Heart left ventricle (tissue), 16 donors: Measurements from ENCODE around the gene TNFAIP3. TPM values are rescaled to one million over a fixed set of nuclear protein-coding genes. Genes with fewer than 3 reads are reported as not detected.

Source experiments
- ATAC-seq, 4 donors: fragments of 200-7000 bp; cut with Tn5 transposase; one replicate each; pipeline ENCODE4 v1.9.1; 2020 to 2022; ENCODE audit warnings: moderate library complexity in 4 of 4, mild to moderate bottlenecking in 3 of 4, moderate number of reproducible peaks in 1 of 4
- DNase-seq, 5 donors: peaks; one replicate each; pipeline ENCODE4 v3.0.0-alpha.2; 2020
- H3K27ac ChIP-seq, 12 donors: fragments of 200-600 bp; sonication (generic) in 4 of 12; one replicate each; pipeline versions ENCODE4 v1.5.0 to v1.8.0; 2016 to 2022; ENCODE audit warnings: mild to moderate bottlenecking in 2 of 12
- H3K27me3 ChIP-seq, 9 donors: fragments of 200-600 bp; sonication (generic) in 2 of 9; one replicate each; pipeline versions ENCODE4 v1.5.1 to v1.8.0; 2016 to 2022; ENCODE audit warnings: mild to moderate bottlenecking in 3 of 9
- H3K36me3 ChIP-seq, 9 donors: fragments of 200-600 bp; sonication (generic) in 2 of 9; one replicate each; pipeline versions ENCODE4 v1.5.0 to v1.8.0; 2018 to 2022; ENCODE audit warnings: mild to moderate bottlenecking in 2 of 9
- H3K4me1 ChIP-seq, 12 donors: fragments of 200-600 bp; sonication (generic) in 4 of 12; one replicate each; pipeline versions ENCODE4 v1.5.0 to v1.8.0; 2016 to 2022; ENCODE audit warnings: mild to moderate bottlenecking in 3 of 12
- H3K4me3 ChIP-seq, 12 donors: fragments of 200-600 bp; sonication (generic) in 4 of 12; one replicate each; pipeline versions ENCODE4 v1.5.0 to v1.8.0; 2017 to 2022; ENCODE audit warnings: mild to moderate bottlenecking in 9 of 12, moderate library complexity in 4 of 12
- H3K9me3 ChIP-seq, 12 donors: fragments of 200-600 bp; sonication (generic) in 4 of 12; one replicate each; pipeline versions ENCODE4 v1.5.0 to v1.8.0; 2016 to 2022; ENCODE audit warnings: mild to moderate bottlenecking in 1 of 12
- POLR2A ChIP-seq, 2 donors: fragments of 450-650 bp; IDR thresholded peaks; one replicate each; pipeline ENCODE4 v1.6.1; 2017; ENCODE audit warnings: antibody characterized with exemption in 2 of 2, mild to moderate bottlenecking in 2 of 2, moderate library complexity in 2 of 2
- WGBS, 4 donors: extraction: QIAGEN DNeasy Blood & Tissue Kit in 2 of 4; methylation state at CpG; one replicate each; pipeline versions ENCODE4 v1.1.5 to v1.1.7; 2013 to 2018; 5-methylcytosine and 5-hydroxymethylcytosine counted together
- intact Hi-C, 10 donors: fragments of 100-400 bp; cut with DNase I; formaldehyde crosslinking; loops; one replicate each; pipeline versions ENCODE4 v1.11.1 to v1.14.2; 2022
- polyA plus RNA-seq, 2 donors: library from polyadenylated mRNA; stranded (reverse); fragments of 200-250 nt; gene quantifications; one replicate each; pipeline ENCODE4 v1.2.3, GENCODE V29; 2013
- total RNA-seq, 9 donors: library from RNA; depleted of rRNA in 2 of 9; stranded (reverse); fragments of >200 nt in 2 of 9; fragmentation: NEBNext Ultra II Directional in 3 of 9; extraction: Animal tissue kit (Norgen Biotek cat#: 25700) in 3 of 9; gene quantifications; one replicate each; pipeline versions ENCODE4 v1.1.0 to v1.2.4, GENCODE V29; 2016 to 2023
- TF ChIP-seq, protein P1 (sequence below), 12 donors: fragments of 200-600 bp; sonication (generic) in 4 of 12; IDR thresholded peaks; one replicate each; pipeline versions ENCODE4 v1.5.0 to v1.8.0; 2018 to 2022; ENCODE audit warnings: antibody characterized with exemption in 12 of 12, mild to moderate bottlenecking in 5 of 12
- donor health status: ischemic (EF 13 %, LVEDD 7.1; RV severe dilation, severe dysfunction).
- donor health status: healthy with polysubstance abuse.
- donor health status: DM: no; HTN: yes; CAD: no.
- donor health status: DM: no; HTN: no; CAD: no.
- donor health status: ischemic (EF 25% LVEDD 6.9; RV normal size, moderate dysfunction).
- donor health status: ischemic (EF 25% LVEDD 5.7; RV mildly dilated, moderate dysfunction).
- donor health status: healthy.
- donor health status: DM: yes; HTN: yes; CAD: no.
- donor health status: ischemic (EF 35%, LVEDD 5.7; RV mildly dilated, moderate dysfunction).
- donor health status: nonischemic (EF 11% LVEDD 7.7; RV severe dilation, severe dysfunction).
- donor health status: DM: yes; HTN: yes; CAD: no.
- donor health status: PGD.
- donor health status: ischemic (EF 29% LVEDD 5.4; RV normal size, mild dysfunction).
- donor health status: nonischemic (EF 23%, LVEDD 6.1; RV moderate dilation, normal function).

The TNFAIP3 gene
- total and polyA plus RNA-seq, 11 donors = 3.0 to 33.7 (median 4.7) TPM

DNA sequence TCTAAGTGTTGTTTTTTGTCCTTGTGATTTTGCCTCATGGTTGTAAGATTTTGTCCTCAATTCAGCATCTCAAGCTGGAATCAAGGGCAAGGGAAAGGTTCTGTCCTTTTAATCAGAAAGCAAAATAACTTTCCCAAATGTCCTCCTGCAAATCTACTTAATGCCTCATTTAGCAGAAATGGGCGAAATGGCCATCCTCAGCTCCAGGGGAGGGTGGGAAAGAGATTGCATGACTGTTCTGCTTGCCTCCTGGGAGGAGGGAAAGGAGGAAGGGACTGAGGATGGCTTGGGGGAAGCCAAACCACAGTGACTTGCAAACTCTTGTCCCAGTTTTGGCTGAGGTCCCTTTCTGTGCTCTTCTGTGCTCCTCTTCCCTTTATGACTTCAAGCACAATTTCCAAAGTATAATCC is 43.4 kb downstream of the TNFAIP3 start:
- peaks cover 0 to 38% (median 0%) of the 10 kb centered on the region in 12 donors for H3K4me1 ChIP-seq
- peaks cover 0 to 15% (median 5%) of the 10 kb centered on the region in 12 donors for H3K9me3 ChIP-seq
- 41 to 52% (median 46%) methylated on average over 1 of the region's 1 CpG for WGBS, 4 donors
- intact Hi-C loops = no loop called here
- no peaks in the 10 kb centered on the region for H3K27me3 ChIP-seq
- no peaks in the 10 kb centered on the region for H3K36me3 ChIP-seq
- ATAC-seq (peak; percentile 15 to 83 (median 75)), DNase-seq (peak in 4 of 5 donors; percentile 39 to 58 (median 44))
- peak overlapping the region in 1 of 12 donors; percentile 33 for H3K27ac ChIP-seq
- H3K4me3 ChIP-seq = no peak overlapping the region
- no peak for TF ChIP-seq POLR2A (IDR thresholded peaks at IDR 0.05)
- TF ChIP-seq, protein P1, sequence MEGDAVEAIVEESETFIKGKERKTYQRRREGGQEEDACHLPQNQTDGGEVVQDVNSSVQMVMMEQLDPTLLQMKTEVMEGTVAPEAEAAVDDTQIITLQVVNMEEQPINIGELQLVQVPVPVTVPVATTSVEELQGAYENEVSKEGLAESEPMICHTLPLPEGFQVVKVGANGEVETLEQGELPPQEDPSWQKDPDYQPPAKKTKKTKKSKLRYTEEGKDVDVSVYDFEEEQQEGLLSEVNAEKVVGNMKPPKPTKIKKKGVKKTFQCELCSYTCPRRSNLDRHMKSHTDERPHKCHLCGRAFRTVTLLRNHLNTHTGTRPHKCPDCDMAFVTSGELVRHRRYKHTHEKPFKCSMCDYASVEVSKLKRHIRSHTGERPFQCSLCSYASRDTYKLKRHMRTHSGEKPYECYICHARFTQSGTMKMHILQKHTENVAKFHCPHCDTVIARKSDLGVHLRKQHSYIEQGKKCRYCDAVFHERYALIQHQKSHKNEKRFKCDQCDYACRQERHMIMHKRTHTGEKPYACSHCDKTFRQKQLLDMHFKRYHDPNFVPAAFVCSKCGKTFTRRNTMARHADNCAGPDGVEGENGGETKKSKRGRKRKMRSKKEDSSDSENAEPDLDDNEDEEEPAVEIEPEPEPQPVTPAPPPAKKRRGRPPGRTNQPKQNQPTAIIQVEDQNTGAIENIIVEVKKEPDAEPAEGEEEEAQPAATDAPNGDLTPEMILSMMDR (IDR thresholded peaks at IDR 0.05) = no peak

DNA sequence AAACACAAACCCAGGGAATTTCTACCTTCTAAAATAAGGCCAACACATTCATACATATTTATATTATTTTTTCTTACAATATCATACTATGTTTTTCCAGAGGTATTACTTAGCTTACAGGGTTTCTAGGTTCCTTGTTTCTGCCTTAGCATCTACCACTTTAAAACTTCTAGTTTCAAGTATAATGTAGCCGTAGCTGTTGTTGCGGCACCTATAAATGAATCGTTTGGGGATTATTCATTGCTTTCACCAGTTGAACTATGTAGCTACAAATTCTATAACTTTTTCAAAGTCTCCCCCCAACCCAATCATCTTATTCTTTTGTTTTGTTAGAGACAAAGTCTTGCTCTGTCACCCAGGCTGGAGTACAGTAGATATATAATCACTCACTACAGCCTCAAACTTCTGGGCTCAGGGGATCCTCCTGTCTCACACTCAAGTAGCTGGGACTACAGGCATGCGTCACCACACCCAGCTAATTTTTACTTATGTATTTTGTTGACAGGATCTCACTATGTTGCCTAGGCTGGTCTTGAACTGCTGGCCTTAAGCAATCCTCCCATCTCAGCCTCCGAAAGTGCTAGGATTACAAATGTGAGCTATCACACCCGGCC is 43.9 kb downstream of the TNFAIP3 start:
- H3K9me3 ChIP-seq = peaks cover 0 to 15% (median 5%) of the 10 kb centered on the region in 12 donors
- ATAC-seq = no peak
- TF ChIP-seq, protein P1 (IDR thresholded peaks at IDR 0.05) = no peak
- TF ChIP-seq POLR2A (IDR thresholded peaks at IDR 0.05) = no peak
- 89 to 95% (median 91%) methylated on average over 6 of the region's 6 CpGs for WGBS, 4 donors
- no peak overlapping the region for H3K4me3 ChIP-seq
- intact Hi-C loops = no loop called here
- H3K27ac ChIP-seq = peak overlapping the region in 5 of 12 donors; percentile 9 to 46 (median 14)
- H3K4me1 ChIP-seq = peaks cover 0 to 37% (median 0%) of the 10 kb centered on the region in 12 donors
- no peak for DNase-seq
- no peaks in the 10 kb centered on the region for H3K27me3 ChIP-seq
- no peaks in the 10 kb centered on the region for H3K36me3 ChIP-seq

DNA sequence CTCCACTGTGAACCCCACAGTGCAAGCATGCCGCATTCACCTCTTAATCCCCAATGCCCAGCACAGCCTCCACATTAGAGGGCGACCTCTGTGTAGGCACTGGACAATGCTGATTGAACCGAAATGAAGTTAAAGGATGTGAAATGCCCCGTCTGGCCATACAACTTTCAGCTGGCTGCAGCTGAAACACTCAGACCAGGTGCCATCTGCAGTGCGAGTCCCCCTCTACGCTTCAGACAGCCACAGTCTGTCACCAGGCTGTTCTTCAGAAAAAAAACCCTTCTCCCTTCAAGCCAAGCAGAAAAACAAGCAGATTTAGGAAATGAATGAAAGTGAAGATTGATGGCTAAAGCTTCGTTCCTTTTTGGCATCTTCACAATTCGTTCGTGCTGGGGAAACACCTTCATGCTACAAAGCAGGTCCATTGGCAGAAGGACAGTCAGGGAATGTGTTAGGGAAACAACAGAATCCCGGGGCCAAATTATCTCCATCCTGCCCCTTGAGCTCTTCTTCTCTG is 44.7 kb downstream of the TNFAIP3 start:
- peaks cover 0 to 15% (median 5%) of the 10 kb centered on the region in 12 donors for H3K9me3 ChIP-seq
- no peak overlapping the region for H3K4me3 ChIP-seq
- no peaks in the 10 kb centered on the region for H3K27me3 ChIP-seq
- ATAC-seq = no peak
- intact Hi-C loops = no loop called here
- TF ChIP-seq, protein P1 (IDR thresholded peaks at IDR 0.05) = no peak
- no peak for TF ChIP-seq POLR2A (IDR thresholded peaks at IDR 0.05)
- no peaks in the 10 kb centered on the region for H3K36me3 ChIP-seq
- DNase-seq = no peak
- H3K4me1 ChIP-seq = peaks cover 0 to 37% (median 0%) of the 10 kb centered on the region in 12 donors
- 69 to 78% (median 71%) methylated on average over 10 of the region's 10 CpGs for WGBS, 4 donors
- H3K27ac ChIP-seq = peak overlapping the region in 1 of 12 donors; percentile 33

DNA sequence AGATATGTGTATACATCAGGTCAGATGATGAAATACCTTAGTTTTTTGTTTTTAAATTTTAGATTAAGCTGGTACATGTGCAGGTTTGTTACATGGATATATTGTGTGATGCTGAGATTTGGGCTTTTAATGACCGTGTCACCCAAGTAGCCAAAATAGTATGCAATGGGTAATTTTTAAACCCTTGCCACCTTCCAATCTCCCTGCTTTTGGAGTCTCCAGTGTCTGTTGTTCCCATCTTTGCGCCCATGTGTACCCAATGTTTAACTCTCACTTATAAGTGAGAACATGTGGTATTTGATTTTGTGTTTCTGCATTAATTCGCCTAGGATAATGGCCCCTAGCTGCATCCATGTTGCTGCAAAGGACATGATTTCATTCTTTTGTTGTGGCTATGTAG is 45.8 kb downstream of the TNFAIP3 start:
- peaks cover 0 to 15% (median 5%) of the 10 kb centered on the region in 12 donors for H3K9me3 ChIP-seq
- no peak overlapping the region for H3K4me3 ChIP-seq
- TF ChIP-seq, protein P1 (IDR thresholded peaks at IDR 0.05) = no peak
- no peak for TF ChIP-seq POLR2A (IDR thresholded peaks at IDR 0.05)
- H3K27ac ChIP-seq = no peak overlapping the region
- H3K4me1 ChIP-seq = peaks cover 0 to 33% (median 0%) of the 10 kb centered on the region in 12 donors
- H3K27me3 ChIP-seq = no peaks in the 10 kb centered on the region
- no peak for ATAC-seq
- 86 to 99% (median 97%) methylated on average over 3 of the region's 3 CpGs for WGBS, 4 donors
- DNase-seq = no peak
- no peaks in the 10 kb centered on the region for H3K36me3 ChIP-seq
- intact Hi-C loops = no loop called here
